Endodermal cell (in vitro differentiated cells): ENCODE data around the gene KMT5B. TPM values are rescaled to one million over a fixed set of nuclear protein-coding genes. Genes with fewer than 3 reads are reported as not detected.

Source experiments
- DNase-seq: peaks from one replicate; pipeline ENCODE4 v3.0.0-alpha.2; 2017
- H3K27ac ChIP-seq: 2 replicates; pipeline ENCODE4 v1.5.1; 2013; ENCODE audit warnings: mild to moderate bottlenecking, low read depth, low read length, moderate library complexity
- H3K27me3 ChIP-seq: 2 replicates; pipeline ENCODE4 v1.6.1; 2013; ENCODE audit warnings: mild to moderate bottlenecking, low read length, moderate library complexity; ENCODE audit not compliant: insufficient read depth, control insufficient read depth, poor library complexity, severe bottlenecking
- H3K36me3 ChIP-seq: 2 replicates; pipeline ENCODE4 v1.7.0; 2013; ENCODE audit warnings: mild to moderate bottlenecking, low read length, moderate library complexity; ENCODE audit not compliant: control insufficient read depth, insufficient read depth
- H3K4me1 ChIP-seq: one replicate; pipeline ENCODE4 v1.7.0; 2013; ENCODE audit warnings: low read length; ENCODE audit not compliant: control insufficient read depth, insufficient read depth
- H3K4me3 ChIP-seq: 2 replicates; pipeline ENCODE4 v1.5.1; 2013; ENCODE audit warnings: mild to moderate bottlenecking, low read length, moderate library complexity
- H3K9ac ChIP-seq: 2 replicates; pipeline ENCODE4 v1.6.1; 2013; ENCODE audit warnings: mild to moderate bottlenecking, low read length, moderate library complexity; ENCODE audit not compliant: poor library complexity, severe bottlenecking; ENCODE audit errors: extremely low read depth
- H3K9me3 ChIP-seq: 2 replicates; pipeline ENCODE4 v1.6.1; 2013; ENCODE audit warnings: mild to moderate bottlenecking, low read length, moderate library complexity; ENCODE audit not compliant: control insufficient read depth
- H3K27ac Mint-ChIP-seq: 2 replicates; pipeline ENCODE4 v1.8.0; 2020; ENCODE audit warnings: mixed read lengths
- H3K27me3 Mint-ChIP-seq: 2 replicates; pipeline ENCODE4 v1.8.0; 2021; ENCODE audit warnings: mild to moderate bottlenecking, mixed read lengths; ENCODE audit not compliant: insufficient read depth
- H3K36me3 Mint-ChIP-seq: 2 replicates; pipeline ENCODE4 v1.8.0; 2020; ENCODE audit warnings: low read depth, mixed read lengths
- H3K4me1 Mint-ChIP-seq: 2 replicates; pipeline ENCODE4 v1.8.0; 2020; ENCODE audit warnings: mixed read lengths
- H3K4me3 Mint-ChIP-seq: 2 replicates; pipeline ENCODE4 v1.8.0; 2020; ENCODE audit warnings: mild to moderate bottlenecking, moderate library complexity, mixed read lengths
- H3K9me3 Mint-ChIP-seq: 2 replicates; pipeline ENCODE4 v1.8.0; 2020; ENCODE audit warnings: mild to moderate bottlenecking, mixed read lengths
- CTCF ChIP-seq: fragments of 200-600 bp; sonication (generic); conservative IDR thresholded peaks from 2 replicates; pipeline ENCODE4 v1.5.0; 2021; ENCODE audit warnings: antibody characterized with exemption, mild to moderate bottlenecking
- WGBS, 2 experiments: methylation state at CpG; one replicate each; pipeline versions ENCODE4 v1.1.5 to v1.1.7; 2013; ENCODE audit warnings: missing lambda C conversion rate in 2 of 2, mixed read lengths in 1 of 2; ENCODE audit not compliant: insufficient coverage in 1 of 2, insufficient read length in 1 of 2; 5-methylcytosine and 5-hydroxymethylcytosine counted together
- total RNA-seq, 2 donors: library from RNA; stranded (reverse); fragmentation: NEBNext Ultra II Directional in 1 of 2; extraction: Animal tissue kit (Norgen Biotek cat#: 25700) in 1 of 2; gene quantifications; 2 replicates in 1 of 2; 3 replicates in 1 of 2; pipeline ENCODE4 v1.2.1, GENCODE V29; 2021

KMT5B gene
- total RNA-seq, 2 donors from 2014 or later: 53.3 to 62.3 TPM

- H3K27ac ChIP-seq: no peak overlapping the region
- H3K27ac Mint-ChIP-seq: no peak overlapping the region
- H3K9me3 ChIP-seq: no peaks in the 10 kb centered on the region
- WGBS, 2 experiments: 94% methylated on average over 8 of the region's 8 CpGs
- peaks cover 17% of the 10 kb centered on the region for H3K36me3 Mint-ChIP-seq
- H3K36me3 ChIP-seq: peaks cover 26% of the 10 kb centered on the region
- H3K4me1 Mint-ChIP-seq: no peaks in the 10 kb centered on the region
- H3K9ac ChIP-seq: no peak overlapping the region
- H3K27me3 ChIP-seq: no peaks in the 10 kb centered on the region
- no peak for TF ChIP-seq CTCF
- no peaks in the 10 kb centered on the region for H3K27me3 Mint-ChIP-seq
- no peak overlapping the region for H3K4me3 ChIP-seq
- no peak overlapping the region for H3K4me3 Mint-ChIP-seq
- no peaks in the 10 kb centered on the region for H3K4me1 ChIP-seq
- no peaks in the 10 kb centered on the region for H3K9me3 Mint-ChIP-seq
- no peak for DNase-seq
Measured at GRCh38 chr11:68153742-68154141, 59.4 kb downstream of the KMT5B start.

GRCh38 chr11:68150037-68150436, 63.1 kb downstream of the KMT5B start:
- Histone ChIP-seq H3K36me3 (no peaks in the 10 kb centered on the region), H3K27me3 (no peaks in the 10 kb centered on the region), H3K9me3 (no peaks in the 10 kb centered on the region), H3K9ac (no peak overlapping the region), H3K27ac (no peak overlapping the region), H3K4me1 (peaks cover 5% of the 10 kb centered on the region), H3K4me3 (no peak overlapping the region)
- H3K27ac Mint-ChIP-seq: no peak overlapping the region
- WGBS, 2 experiments: 86 to 88% methylated on average over 7 of the region's 7 CpGs
- TF ChIP-seq CTCF: no peak
- DNase-seq: no peak
- no peaks in the 10 kb centered on the region for H3K27me3 Mint-ChIP-seq
- H3K9me3 Mint-ChIP-seq: no peaks in the 10 kb centered on the region
- H3K36me3 Mint-ChIP-seq: no peaks in the 10 kb centered on the region
- H3K4me3 Mint-ChIP-seq: no peak overlapping the region
- peaks cover 6% of the 10 kb centered on the region for H3K4me1 Mint-ChIP-seq

GRCh38 chr11:68149417-68149816, 63.7 kb downstream of the KMT5B start:
- no peak overlapping the region for H3K27ac Mint-ChIP-seq
- Histone ChIP-seq H3K9me3 (no peaks in the 10 kb centered on the region), H3K27ac (no peak overlapping the region), H3K9ac (no peak overlapping the region), H3K4me3 (no peak overlapping the region), H3K27me3 (no peaks in the 10 kb centered on the region), H3K36me3 (no peaks in the 10 kb centered on the region), H3K4me1 (peaks cover 5% of the 10 kb centered on the region)
- no peaks in the 10 kb centered on the region for H3K9me3 Mint-ChIP-seq
- no peak overlapping the region for H3K4me3 Mint-ChIP-seq
- H3K4me1 Mint-ChIP-seq: peaks cover 6% of the 10 kb centered on the region
- no peaks in the 10 kb centered on the region for H3K27me3 Mint-ChIP-seq
- DNase-seq: no peak
- TF ChIP-seq CTCF: no peak
- WGBS, 2 experiments: 83 to 91% methylated on average over 6 of the region's 6 CpGs
- H3K36me3 Mint-ChIP-seq: no peaks in the 10 kb centered on the region
